K562 (cell line): ENCODE measurements around the gene RNF150.

Experiments used
- BCOR ChIP-seq: fragments of 450-650 bp; IDR thresholded peaks from 2 replicates; pipeline ENCODE4 v1.6.1; 2016
- RBM39 ChIP-seq: fragments of 200-400 bp; formaldehyde crosslinking; optimal IDR thresholded peaks from 2 replicates; pipeline ENCODE3; 2018; ENCODE audit warnings: low read depth, low read length
- YY1 ChIP-seq, 3 experiments: IDR thresholded peaks; 2 replicates each; pipeline ENCODE4 v1.6.1; 2011; ENCODE audit warnings: low read length in 2 of 3, mild to moderate bottlenecking in 2 of 3, moderate library complexity in 2 of 3, borderline replicate concordance in 1 of 3, control low read depth in 1 of 3, low read depth in 1 of 3; ENCODE audit not compliant: insufficient read depth in 3 of 3, insufficient replicate concordance in 2 of 3, control insufficient read depth in 1 of 3, insufficient read length in 1 of 3; ENCODE audit errors: extremely low read depth in 1 of 3
- TF ChIP-seq, protein P1 (sequence below), 3 experiments: IDR thresholded peaks in 2 of 3; conservative IDR thresholded peaks in 1 of 3; 2 replicates each; pipeline ENCODE4 v1.5.1; 2011 to 2012; ENCODE audit warnings: low read length in 3 of 3, mild to moderate bottlenecking in 3 of 3, control low read depth in 2 of 3, improper control_type of control experiment in 1 of 3, inconsistent platforms in 1 of 3, low read depth in 1 of 3, mixed read lengths in 1 of 3, moderate library complexity in 1 of 3; ENCODE audit not compliant: insufficient read depth in 2 of 3
- TF ChIP-seq, protein P2 (sequence below): sonication (generic); formaldehyde crosslinking; IDR thresholded peaks from 2 replicates; pipeline ENCODE4 v1.8.0; 2023; ENCODE audit warnings: mild to moderate bottlenecking, missing genetic modification reagents
- TF ChIP-seq, protein P3 (sequence below): sonication (generic); formaldehyde crosslinking; IDR thresholded peaks from 2 replicates; pipeline ENCODE4 v1.8.1; 2023; ENCODE audit warnings: mild to moderate bottlenecking, missing genetic modification reagents

DNA sequence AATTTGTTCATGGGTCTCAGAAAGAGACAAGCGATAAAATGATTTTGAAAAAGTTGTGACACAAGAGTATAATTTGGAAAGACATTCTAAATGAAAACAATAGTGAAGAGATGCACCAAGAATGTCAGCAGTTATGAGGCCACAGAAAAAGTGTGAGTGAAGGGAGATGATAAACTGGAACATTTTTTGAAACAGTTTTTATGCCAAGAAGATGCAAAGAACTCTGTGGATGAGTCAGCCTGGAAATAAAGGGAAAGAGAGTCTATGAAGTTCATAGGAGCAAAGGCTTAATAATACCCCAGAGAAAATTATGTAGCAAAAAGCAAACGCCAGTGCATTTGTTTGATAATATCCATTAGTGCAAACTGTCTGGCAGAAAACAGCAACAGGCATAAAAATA lies 188.7 kb downstream of the RNF150 start:
- TF ChIP-seq, protein P1, sequence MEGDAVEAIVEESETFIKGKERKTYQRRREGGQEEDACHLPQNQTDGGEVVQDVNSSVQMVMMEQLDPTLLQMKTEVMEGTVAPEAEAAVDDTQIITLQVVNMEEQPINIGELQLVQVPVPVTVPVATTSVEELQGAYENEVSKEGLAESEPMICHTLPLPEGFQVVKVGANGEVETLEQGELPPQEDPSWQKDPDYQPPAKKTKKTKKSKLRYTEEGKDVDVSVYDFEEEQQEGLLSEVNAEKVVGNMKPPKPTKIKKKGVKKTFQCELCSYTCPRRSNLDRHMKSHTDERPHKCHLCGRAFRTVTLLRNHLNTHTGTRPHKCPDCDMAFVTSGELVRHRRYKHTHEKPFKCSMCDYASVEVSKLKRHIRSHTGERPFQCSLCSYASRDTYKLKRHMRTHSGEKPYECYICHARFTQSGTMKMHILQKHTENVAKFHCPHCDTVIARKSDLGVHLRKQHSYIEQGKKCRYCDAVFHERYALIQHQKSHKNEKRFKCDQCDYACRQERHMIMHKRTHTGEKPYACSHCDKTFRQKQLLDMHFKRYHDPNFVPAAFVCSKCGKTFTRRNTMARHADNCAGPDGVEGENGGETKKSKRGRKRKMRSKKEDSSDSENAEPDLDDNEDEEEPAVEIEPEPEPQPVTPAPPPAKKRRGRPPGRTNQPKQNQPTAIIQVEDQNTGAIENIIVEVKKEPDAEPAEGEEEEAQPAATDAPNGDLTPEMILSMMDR (IDR thresholded peaks at IDR 0.05 in 2 of 3, conservative IDR thresholded peaks at IDR 0.05 in 1 of 3; ENCODE audit: insufficient read depth in 2 of 3, low read depth in 1 of 3, low read length in 3 of 3): no peak
- no peak for TF ChIP-seq RBM39
- TF ChIP-seq, protein P2, sequence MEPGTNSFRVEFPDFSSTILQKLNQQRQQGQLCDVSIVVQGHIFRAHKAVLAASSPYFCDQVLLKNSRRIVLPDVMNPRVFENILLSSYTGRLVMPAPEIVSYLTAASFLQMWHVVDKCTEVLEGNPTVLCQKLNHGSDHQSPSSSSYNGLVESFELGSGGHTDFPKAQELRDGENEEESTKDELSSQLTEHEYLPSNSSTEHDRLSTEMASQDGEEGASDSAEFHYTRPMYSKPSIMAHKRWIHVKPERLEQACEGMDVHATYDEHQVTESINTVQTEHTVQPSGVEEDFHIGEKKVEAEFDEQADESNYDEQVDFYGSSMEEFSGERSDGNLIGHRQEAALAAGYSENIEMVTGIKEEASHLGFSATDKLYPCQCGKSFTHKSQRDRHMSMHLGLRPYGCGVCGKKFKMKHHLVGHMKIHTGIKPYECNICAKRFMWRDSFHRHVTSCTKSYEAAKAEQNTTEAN (CRISPR knock-in tag): no peak
- no peak for TF ChIP-seq YY1 (IDR thresholded peaks at IDR 0.05; ENCODE audit: borderline replicate concordance in 1 of 3, control insufficient read depth in 1 of 3, extremely low read depth in 1 of 3, insufficient read depth in 3 of 3, insufficient read length in 1 of 3, insufficient replicate concordance in 2 of 3, low read depth in 1 of 3, low read length in 2 of 3)
- no peak for TF ChIP-seq BCOR
- TF ChIP-seq, protein P3, sequence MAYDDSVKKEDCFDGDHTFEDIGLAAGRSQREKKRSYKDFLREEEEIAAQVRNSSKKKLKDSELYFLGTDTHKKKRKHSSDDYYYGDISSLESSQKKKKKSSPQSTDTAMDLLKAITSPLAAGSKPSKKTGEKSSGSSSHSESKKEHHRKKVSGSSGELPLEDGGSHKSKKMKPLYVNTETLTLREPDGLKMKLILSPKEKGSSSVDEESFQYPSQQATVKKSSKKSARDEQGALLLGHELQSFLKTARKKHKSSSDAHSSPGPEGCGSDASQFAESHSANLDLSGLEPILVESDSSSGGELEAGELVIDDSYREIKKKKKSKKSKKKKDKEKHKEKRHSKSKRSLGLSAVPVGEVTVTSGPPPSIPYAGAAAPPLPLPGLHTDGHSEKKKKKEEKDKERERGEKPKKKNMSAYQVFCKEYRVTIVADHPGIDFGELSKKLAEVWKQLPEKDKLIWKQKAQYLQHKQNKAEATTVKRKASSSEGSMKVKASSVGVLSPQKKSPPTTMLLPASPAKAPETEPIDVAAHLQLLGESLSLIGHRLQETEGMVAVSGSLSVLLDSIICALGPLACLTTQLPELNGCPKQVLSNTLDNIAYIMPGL (CRISPR knock-in tag): no peak
